Body of pancreas (tissue), 4 donors: ENCODE data around the gene STIM1. TPM values are rescaled to one million over a fixed set of nuclear protein-coding genes. Genes with fewer than 3 reads are reported as not detected.

Source experiments
- ATAC-seq: fragments of 150-250 bp; one replicate; pipeline ENCODE4 v1.9.1; 2016
- DNase-seq, 4 donors: peaks; one replicate each; pipeline ENCODE4 v3.0.0-alpha.2; 2019
- H3K27ac ChIP-seq, 4 donors: fragments of 200-600 bp; sonication (generic); 1 replicate in 3 of 4; 2 replicates in 1 of 4; pipeline versions ENCODE4 v1.5.1 to v1.6.1; 2016 to 2019; ENCODE audit warnings: mild to moderate bottlenecking in 1 of 4, mixed read lengths in 1 of 4, moderate library complexity in 1 of 4
- H3K27me3 ChIP-seq, 2 donors: fragments of 200-600 bp; sonication (generic); one replicate each; pipeline ENCODE4 v1.6.0; 2016; ENCODE audit warnings: mild to moderate bottlenecking in 1 of 2
- H3K36me3 ChIP-seq, 2 donors: fragments of 200-600 bp; sonication (generic); replicated peaks in 1 of 2; 2 replicates each; pipeline ENCODE4 v1.5.1; 2016; ENCODE audit warnings: low read depth in 2 of 2; ENCODE audit not compliant: insufficient read depth in 1 of 2
- H3K4me1 ChIP-seq: fragments of 200-600 bp; sonication (generic); one replicate; pipeline ENCODE4 v1.6.0; 2016
- H3K4me3 ChIP-seq, 2 donors: fragments of 200-600 bp; sonication (generic); 1 replicate in 1 of 2; 2 replicates in 1 of 2; pipeline ENCODE4 v1.5.1; 2016 to 2019
- H3K9me3 ChIP-seq, 3 donors: fragments of 200-600 bp; sonication (generic); 1 replicate in 2 of 3; 2 replicates in 1 of 3; pipeline ENCODE4 v1.5.1; 2016
- POLR2A ChIP-seq, 3 donors: fragments of 450-650 bp; IDR thresholded peaks; one replicate each; pipeline ENCODE4 v1.6.1; 2016; ENCODE audit warnings: antibody characterized with exemption in 3 of 3, mild to moderate bottlenecking in 2 of 3
- WGBS, 2 donors: methylation state at CpG; one replicate each; pipeline ENCODE4 v1.1.5; 2017; 5-methylcytosine and 5-hydroxymethylcytosine counted together
- intact Hi-C: fragments of 100-400 bp; cut with DNase I; formaldehyde crosslinking; loops from one replicate; pipeline ENCODE4 v1.15.1; 2023
- total RNA-seq, 2 donors: library from RNA; depleted of rRNA; stranded (reverse); fragments of >200 nt; gene quantifications; one replicate each; pipeline ENCODE4 v1.1.0, GENCODE V29; 2016
- TF ChIP-seq, protein P1 (sequence below), 7 experiments: fragments of 450-650 bp in 4 of 7; fragments of 200-600 bp in 3 of 7; sonication (generic) in 3 of 7; IDR thresholded peaks; one replicate each; pipeline ENCODE4 v1.5.1; 2016 to 2019; ENCODE audit warnings: antibody characterized with exemption in 7 of 7

Gene STIM1
- total RNA-seq, 2 donors from 2014 or later, result 20.4 to 24.6 TPM

DNA sequence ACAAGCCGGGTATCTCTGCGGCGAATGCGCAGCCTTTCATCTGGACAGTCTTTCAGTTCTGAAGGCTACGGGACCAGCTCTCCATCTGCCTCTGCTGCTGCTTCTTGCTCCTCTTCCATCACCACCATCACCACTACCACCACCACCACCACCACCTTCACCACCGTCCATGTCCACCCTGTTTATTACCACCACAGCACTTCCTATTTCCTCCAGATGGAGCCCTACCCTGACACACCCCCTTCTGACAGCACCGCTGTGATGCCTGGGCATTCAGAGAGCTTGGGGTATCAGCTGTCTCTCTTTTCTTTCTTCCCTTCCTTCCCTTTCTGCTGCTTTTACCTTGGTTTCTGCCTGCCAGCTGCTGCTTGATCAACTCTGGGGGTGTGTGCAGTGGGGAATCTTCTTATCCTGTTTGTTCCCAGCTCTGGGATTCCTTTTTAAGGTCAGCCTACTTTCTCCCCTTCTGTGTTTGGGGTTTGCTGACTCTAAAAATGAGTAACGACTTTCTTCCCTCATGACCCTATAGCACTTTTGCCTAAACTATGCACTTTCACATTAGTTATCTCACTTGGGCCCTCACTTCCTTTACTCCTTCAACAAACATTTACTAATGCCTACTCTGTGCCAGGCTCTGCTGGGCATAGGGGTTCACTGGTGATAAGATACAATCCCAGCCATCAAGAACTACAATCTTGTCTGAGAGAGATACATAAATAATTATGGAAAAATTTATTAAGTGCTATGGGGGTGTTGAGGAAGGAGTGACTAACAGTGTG lies 231.3 kb downstream of the STIM1 start:
- TF ChIP-seq POLR2A (IDR thresholded peaks at IDR 0.05), result no peak
- TF ChIP-seq, protein P1, sequence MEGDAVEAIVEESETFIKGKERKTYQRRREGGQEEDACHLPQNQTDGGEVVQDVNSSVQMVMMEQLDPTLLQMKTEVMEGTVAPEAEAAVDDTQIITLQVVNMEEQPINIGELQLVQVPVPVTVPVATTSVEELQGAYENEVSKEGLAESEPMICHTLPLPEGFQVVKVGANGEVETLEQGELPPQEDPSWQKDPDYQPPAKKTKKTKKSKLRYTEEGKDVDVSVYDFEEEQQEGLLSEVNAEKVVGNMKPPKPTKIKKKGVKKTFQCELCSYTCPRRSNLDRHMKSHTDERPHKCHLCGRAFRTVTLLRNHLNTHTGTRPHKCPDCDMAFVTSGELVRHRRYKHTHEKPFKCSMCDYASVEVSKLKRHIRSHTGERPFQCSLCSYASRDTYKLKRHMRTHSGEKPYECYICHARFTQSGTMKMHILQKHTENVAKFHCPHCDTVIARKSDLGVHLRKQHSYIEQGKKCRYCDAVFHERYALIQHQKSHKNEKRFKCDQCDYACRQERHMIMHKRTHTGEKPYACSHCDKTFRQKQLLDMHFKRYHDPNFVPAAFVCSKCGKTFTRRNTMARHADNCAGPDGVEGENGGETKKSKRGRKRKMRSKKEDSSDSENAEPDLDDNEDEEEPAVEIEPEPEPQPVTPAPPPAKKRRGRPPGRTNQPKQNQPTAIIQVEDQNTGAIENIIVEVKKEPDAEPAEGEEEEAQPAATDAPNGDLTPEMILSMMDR (IDR thresholded peaks at IDR 0.05), result no peak
- ATAC-seq, result no peak
- Histone ChIP-seq H3K36me3 (peaks cover 0 to 6% of the 10 kb centered on the region in 2 donors), H3K4me3 (no peak overlapping the region), H3K9me3 (no peaks in the 10 kb centered on the region), H3K27ac (no peak overlapping the region), H3K27me3 (no peaks in the 10 kb centered on the region), H3K4me1 (no peaks in the 10 kb centered on the region)
- WGBS, 2 donors, result 87 to 91% methylated on average over 8 of the region's 8 CpGs
- intact Hi-C loops, result no loop called here
- DNase-seq, result no peak

DNA sequence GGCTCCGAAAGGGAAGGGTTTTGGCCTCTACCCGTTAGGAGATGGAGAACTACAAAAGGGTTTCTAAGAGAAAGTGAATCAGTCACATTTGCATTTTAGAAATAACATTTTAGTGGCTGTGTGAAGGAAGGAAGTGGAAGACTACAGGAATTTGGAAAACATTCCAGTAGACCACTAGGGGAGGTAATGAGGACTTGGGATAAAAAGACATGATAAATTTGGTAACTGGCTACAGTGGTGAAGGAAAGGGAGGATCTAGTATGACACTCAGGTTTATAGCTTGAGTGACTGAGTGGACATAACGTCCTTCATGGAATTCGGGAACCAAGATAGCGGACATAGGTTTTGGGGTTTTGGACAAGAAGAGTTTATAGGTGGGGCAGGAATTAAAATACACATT lies 232.1 kb downstream of the STIM1 start:
- DNase-seq (no peak), ATAC-seq (no peak)
- H3K4me3 ChIP-seq, result no peak overlapping the region
- no peaks in the 10 kb centered on the region for H3K9me3 ChIP-seq
- 90% methylated on average over 5 of the region's 5 CpGs for WGBS, 2 donors
- H3K27ac ChIP-seq, result no peak overlapping the region
- H3K4me1 ChIP-seq, result no peaks in the 10 kb centered on the region
- TF ChIP-seq POLR2A (IDR thresholded peaks at IDR 0.05), result no peak
- TF ChIP-seq, protein P1 (IDR thresholded peaks at IDR 0.05), result no peak
- intact Hi-C loops, result no loop called here
- peaks cover 0 to 4% of the 10 kb centered on the region in 2 donors for H3K36me3 ChIP-seq
- no peaks in the 10 kb centered on the region for H3K27me3 ChIP-seq

GRCh38 chr11:4090258-4090657 lies 234.8 kb downstream of the STIM1 start:
- H3K4me1 ChIP-seq, result peaks cover 8% of the 10 kb centered on the region
- no peak for TF ChIP-seq POLR2A (IDR thresholded peaks at IDR 0.05)
- TF ChIP-seq, protein P1 (IDR thresholded peaks at IDR 0.05), result no peak
- ATAC-seq (no peak), DNase-seq (no peak)
- WGBS, 2 donors, result 83 to 94% methylated on average over 2 of the region's 2 CpGs
- no peaks in the 10 kb centered on the region for H3K27me3 ChIP-seq
- intact Hi-C loops, result no loop called here
- no peak overlapping the region for H3K4me3 ChIP-seq
- H3K27ac ChIP-seq, result no peak overlapping the region
- H3K9me3 ChIP-seq, result no peaks in the 10 kb centered on the region
- no peaks in the 10 kb centered on the region for H3K36me3 ChIP-seq

DNA sequence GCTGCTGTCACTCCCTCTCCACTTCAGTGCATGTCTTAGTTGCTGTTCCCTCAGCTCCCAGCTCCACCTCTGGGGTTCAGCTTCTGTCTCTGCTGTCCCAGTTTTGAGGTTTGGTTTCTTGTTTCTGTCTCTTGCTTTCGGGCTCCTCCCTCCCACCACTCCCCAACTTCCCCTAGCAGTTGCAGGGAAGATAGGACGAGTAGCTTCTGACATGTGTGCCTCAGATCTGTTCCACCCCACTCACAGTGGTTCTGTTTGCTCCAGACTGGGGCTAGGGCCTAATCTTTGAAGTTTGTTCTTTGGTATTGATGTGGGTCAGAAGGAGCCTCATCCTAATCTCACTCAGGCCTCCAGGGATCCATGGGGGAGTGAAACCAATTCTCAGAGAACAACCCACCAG lies 236.6 kb downstream of the STIM1 start:
- H3K27me3 ChIP-seq, result no peaks in the 10 kb centered on the region
- no peaks in the 10 kb centered on the region for H3K36me3 ChIP-seq
- intact Hi-C loops, result no loop called here
- H3K4me3 ChIP-seq, result no peak overlapping the region
- H3K27ac ChIP-seq, result no peak overlapping the region
- TF ChIP-seq POLR2A (IDR thresholded peaks at IDR 0.05), result no peak
- TF ChIP-seq, protein P1 (IDR thresholded peaks at IDR 0.05), result no peak
- H3K4me1 ChIP-seq, result peaks cover 18% of the 10 kb centered on the region
- 28 to 40% methylated on average over 2 of the region's 2 CpGs for WGBS, 2 donors
- DNase-seq (no peak), ATAC-seq (no peak)
- no peaks in the 10 kb centered on the region for H3K9me3 ChIP-seq
